ENCODE measurements around the gene CA7. TPM values are rescaled to one million over a fixed set of nuclear protein-coding genes. Genes with fewer than 3 reads are reported as not detected.

Gene CA7
- total and polyA plus RNA-seq, 2 experiments from 2014 or later = 0.65 TPM; not detected in 1

DNA sequence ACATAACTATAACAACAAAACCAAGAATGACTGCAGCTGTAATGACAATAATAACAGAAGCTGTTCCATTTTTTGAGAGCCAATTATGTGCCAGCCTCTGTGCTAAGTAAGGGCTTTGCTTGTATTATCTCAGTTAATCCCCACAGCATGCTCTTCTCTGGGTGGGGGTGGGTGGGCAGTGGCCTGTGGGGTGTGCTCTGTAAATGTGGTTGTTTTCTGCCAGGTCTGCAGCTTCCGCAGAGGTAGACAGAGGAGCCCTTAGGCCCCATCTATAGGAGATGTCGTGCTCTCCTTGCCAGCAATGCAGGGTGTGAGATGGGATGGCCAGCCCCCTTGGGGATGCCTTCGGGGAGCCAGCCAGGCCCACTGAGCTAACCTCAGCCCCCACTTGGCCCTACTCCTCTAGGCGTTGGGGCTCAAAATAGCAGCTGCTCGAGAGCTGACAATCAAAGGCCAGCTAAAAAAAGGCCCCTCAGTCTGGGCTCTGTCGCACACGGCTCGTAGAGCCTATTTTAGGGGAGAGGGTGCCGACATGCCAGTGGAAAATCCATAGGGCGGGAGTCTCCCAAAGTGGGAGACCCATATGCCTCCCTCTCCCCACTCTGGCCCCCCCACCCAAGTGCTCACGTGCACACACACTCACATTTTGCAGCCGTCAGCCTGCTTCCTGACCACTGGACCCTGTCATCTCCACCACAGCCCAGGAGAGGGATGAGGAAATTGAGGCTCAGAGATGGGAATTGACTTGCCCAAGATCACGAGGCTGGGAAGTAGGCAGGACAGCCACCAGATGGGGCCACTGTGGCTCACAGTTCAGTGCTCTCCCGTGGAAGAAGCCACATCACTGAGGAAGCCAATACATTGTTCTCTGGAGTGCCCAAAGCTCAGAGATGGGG lies 58.7 kb downstream of the CA7 start:
- H3K27ac ChIP-seq = no peak overlapping the region
- H3K4me1 ChIP-seq (ENCODE audit: insufficient read depth) = peaks cover 9% of the 10 kb centered on the region
- H3K9ac ChIP-seq = no peak overlapping the region
- no peaks in the 10 kb centered on the region for H3K27me3 ChIP-seq (replicated peaks; ENCODE audit: insufficient read depth)
- H3F3A ChIP-seq (ENCODE audit: insufficient read depth) = no peaks in the 10 kb centered on the region
- H3K36me3 ChIP-seq (ENCODE audit: low read depth) = no peaks in the 10 kb centered on the region
- H4K20me1 ChIP-seq (ENCODE audit: insufficient read depth) = no peaks in the 10 kb centered on the region
- no peaks in the 10 kb centered on the region for H3K79me2 ChIP-seq (ENCODE audit: insufficient read depth)
- WGBS, 2 experiments (ENCODE audit: low coverage in 1 of 2, low lambda C conversion rate in 2 of 2, missing lambda C conversion rate in 2 of 2) = 82 to 86% methylated on average over 13 to 14 of the region's 14 CpGs
- no peak overlapping the region for H2AFZ ChIP-seq
- no peaks in the 10 kb centered on the region for H3K9me3 ChIP-seq (ENCODE audit: low read depth)
- H3K9me2 ChIP-seq (ENCODE audit: insufficient read depth) = no peaks in the 10 kb centered on the region
- DNase-seq = no peak
- H3K4me2 ChIP-seq (ENCODE audit: unreplicated experiment) = no peak overlapping the region
- no peak overlapping the region for H3K4me3 ChIP-seq
- no peak for TF ChIP-seq EZH2phosphoT487 (IDR thresholded peaks at IDR 0.05; ENCODE audit: insufficient read depth, low read depth)
- no peak for TF ChIP-seq EZH2 (IDR thresholded peaks at IDR 0.05; ENCODE audit: insufficient read depth, poor library complexity, severe bottlenecking)
- in situ Hi-C loops (cut with MboI) = no loop called here

Other genes with a start within 250 kb of the CA7 start
- gene CMTM3, start 239.7 kb upstream of the CA7 start, total RNA-seq (2014; rRNA removed; shearing (Covaris generic)) = 21.9 and 32.6 TPM in 2 replicates
- gene CMTM3, start 239.7 kb upstream of the CA7 start, polyA plus RNA-seq (2016; fragmentation: Nextera tagmentation; extraction: Ambion mirVana) = 43.9 and 47.0 TPM in 2 replicates
- 19.5 and 21.1 TPM in 2 replicates for gene CMTM4, start 147.7 kb upstream of the CA7 start, total RNA-seq (2014; rRNA removed; shearing (Covaris generic))
- gene CMTM4, start 147.7 kb upstream of the CA7 start, polyA plus RNA-seq (2016; fragmentation: Nextera tagmentation; extraction: Ambion mirVana) = 3.2 and 3.5 TPM in 2 replicates
- gene DYNC1LI2, start 92.8 kb upstream of the CA7 start, total RNA-seq (2014; rRNA removed; shearing (Covaris generic)) = 80.6 and 89.2 TPM in 2 replicates
- gene DYNC1LI2, start 92.8 kb upstream of the CA7 start, polyA plus RNA-seq (2016; fragmentation: Nextera tagmentation; extraction: Ambion mirVana) = 173 TPM in 2 replicates
- gene TERB1, start 42.8 kb upstream of the CA7 start, total RNA-seq (2014; rRNA removed; shearing (Covaris generic)) = not detected in 2 replicates
- gene TERB1, start 42.8 kb upstream of the CA7 start, polyA plus RNA-seq (2016; fragmentation: Nextera tagmentation; extraction: Ambion mirVana) = not detected in 2 replicates
- 92.5 and 106 TPM in 2 replicates for gene NAE1, start 13.4 kb upstream of the CA7 start, total RNA-seq (2014; rRNA removed; shearing (Covaris generic))
- 86.3 and 90.1 TPM in 2 replicates for gene NAE1, start 13.4 kb upstream of the CA7 start, polyA plus RNA-seq (2016; fragmentation: Nextera tagmentation; extraction: Ambion mirVana)
- gene PDP2, start 36.1 kb downstream of the CA7 start, total RNA-seq (2014; rRNA removed; shearing (Covaris generic)) = 3.9 and 38.2 TPM in 2 replicates
- gene PDP2, start 36.1 kb downstream of the CA7 start, polyA plus RNA-seq (2016; fragmentation: Nextera tagmentation; extraction: Ambion mirVana) = 2.5 and 3.3 TPM in 2 replicates
- gene CDH16, start 74.5 kb downstream of the CA7 start, total RNA-seq (2014; rRNA removed; shearing (Covaris generic)) = not detected in 2 replicates
- not detected in 2 replicates for gene CDH16, start 74.5 kb downstream of the CA7 start, polyA plus RNA-seq (2016; fragmentation: Nextera tagmentation; extraction: Ambion mirVana)
- 0.22 and 1.1 TPM in 2 replicates for gene RRAD, start 81.1 kb downstream of the CA7 start, total RNA-seq (2014; rRNA removed; shearing (Covaris generic))
- gene RRAD, start 81.1 kb downstream of the CA7 start, polyA plus RNA-seq (2016; fragmentation: Nextera tagmentation; extraction: Ambion mirVana) = 0.70 and 0.76 TPM in 2 replicates
- 76.1 and 111 TPM in 2 replicates for gene CIAO2B, start 90.0 kb downstream of the CA7 start, total RNA-seq (2014; rRNA removed; shearing (Covaris generic))
- gene CIAO2B, start 90.0 kb downstream of the CA7 start, polyA plus RNA-seq (2016; fragmentation: Nextera tagmentation; extraction: Ambion mirVana) = 173 and 182 TPM in 2 replicates
- gene CES2, start 91.1 kb downstream of the CA7 start, total RNA-seq (2014; rRNA removed; shearing (Covaris generic)) = 32.3 and 46.8 TPM in 2 replicates
- gene CES2, start 91.1 kb downstream of the CA7 start, polyA plus RNA-seq (2016; fragmentation: Nextera tagmentation; extraction: Ambion mirVana) = 33.9 and 37.6 TPM in 2 replicates
- not detected in 2 replicates for gene CES3, start 116.9 kb downstream of the CA7 start, total RNA-seq (2014; rRNA removed; shearing (Covaris generic))
- not detected in 2 replicates for gene CES3, start 116.9 kb downstream of the CA7 start, polyA plus RNA-seq (2016; fragmentation: Nextera tagmentation; extraction: Ambion mirVana)
- 4.6 and 5.0 TPM in 2 replicates for gene CES4A, start 144.2 kb downstream of the CA7 start, total RNA-seq (2014; rRNA removed; shearing (Covaris generic))
- gene CES4A, start 144.2 kb downstream of the CA7 start, polyA plus RNA-seq (2016; fragmentation: Nextera tagmentation; extraction: Ambion mirVana) = 2.6 and 4.5 TPM in 2 replicates
- 53.3 and 63.2 TPM in 2 replicates for gene CBFB, start 184.7 kb downstream of the CA7 start, total RNA-seq (2014; rRNA removed; shearing (Covaris generic))
- gene CBFB, start 184.7 kb downstream of the CA7 start, polyA plus RNA-seq (2016; fragmentation: Nextera tagmentation; extraction: Ambion mirVana) = 52.3 and 56.1 TPM in 2 replicates